Suprapubic skin (tissue), 4 donors: ENCODE measurements around the gene CLSTN1. TPM values are rescaled to one million over a fixed set of nuclear protein-coding genes. Genes with fewer than 3 reads are reported as not detected.

Source experiments
- DNase-seq, 2 donors: peaks; one replicate each; pipeline ENCODE4 v3.0.0-alpha.2; 2019; ENCODE audit warnings: low spot score in 2 of 2
- H3K27ac ChIP-seq: fragments of 200-600 bp; sonication (generic); one replicate; pipeline ENCODE4 v1.5.1; 2019
- H3K27me3 ChIP-seq: fragments of 200-600 bp; sonication (generic); one replicate; pipeline ENCODE4 v1.5.1; 2019
- H3K36me3 ChIP-seq: fragments of 200-600 bp; sonication (generic); one replicate; pipeline ENCODE4 v1.5.1; 2019
- H3K4me1 ChIP-seq: fragments of 200-600 bp; sonication (generic); one replicate; pipeline ENCODE4 v1.5.1; 2019
- H3K4me3 ChIP-seq: fragments of 200-600 bp; sonication (generic); one replicate; pipeline ENCODE4 v1.5.1; 2019; ENCODE audit warnings: mild to moderate bottlenecking
- H3K9me3 ChIP-seq: fragments of 200-600 bp; sonication (generic); one replicate; pipeline ENCODE4 v1.5.1; 2019
- EP300 ChIP-seq: sonication (generic); formaldehyde crosslinking; IDR thresholded peaks from one replicate; pipeline ENCODE4 v1.6.1; 2017; ENCODE audit warnings: antibody characterized with exemption
- POLR2A ChIP-seq, 2 donors: fragments of 450-650 bp; IDR thresholded peaks; one replicate each; pipeline ENCODE4 v1.6.1; 2017; ENCODE audit warnings: antibody characterized with exemption in 2 of 2, mild to moderate bottlenecking in 2 of 2, moderate library complexity in 2 of 2
- POLR2AphosphoS5 ChIP-seq, 3 donors: sonication (generic); formaldehyde crosslinking; IDR thresholded peaks; one replicate each; pipeline ENCODE4 v1.6.1; 2017; ENCODE audit warnings: antibody characterized with exemption in 3 of 3
- WGBS: methylation state at CpG from one replicate; pipeline ENCODE4 v1.1.5; 2018; 5-methylcytosine and 5-hydroxymethylcytosine counted together
- total RNA-seq, 4 donors: library from RNA; depleted of rRNA; stranded (reverse); fragments of >200 nt; gene quantifications; one replicate each; pipeline ENCODE4 v1.1.0, GENCODE V29; 2016
- TF ChIP-seq, protein P1 (sequence below), 2 donors: fragments of 200-600 bp in 1 of 2; fragments of 450-650 bp in 1 of 2; sonication (generic) in 1 of 2; IDR thresholded peaks; one replicate each; pipeline ENCODE4 v1.5.1; 2016 to 2019; ENCODE audit warnings: antibody characterized with exemption in 2 of 2, mild to moderate bottlenecking in 1 of 2, moderate library complexity in 1 of 2

The CLSTN1 gene
- total RNA-seq, 4 donors from 2014 or later, result 118 to 202 (median 165) TPM

DNA sequence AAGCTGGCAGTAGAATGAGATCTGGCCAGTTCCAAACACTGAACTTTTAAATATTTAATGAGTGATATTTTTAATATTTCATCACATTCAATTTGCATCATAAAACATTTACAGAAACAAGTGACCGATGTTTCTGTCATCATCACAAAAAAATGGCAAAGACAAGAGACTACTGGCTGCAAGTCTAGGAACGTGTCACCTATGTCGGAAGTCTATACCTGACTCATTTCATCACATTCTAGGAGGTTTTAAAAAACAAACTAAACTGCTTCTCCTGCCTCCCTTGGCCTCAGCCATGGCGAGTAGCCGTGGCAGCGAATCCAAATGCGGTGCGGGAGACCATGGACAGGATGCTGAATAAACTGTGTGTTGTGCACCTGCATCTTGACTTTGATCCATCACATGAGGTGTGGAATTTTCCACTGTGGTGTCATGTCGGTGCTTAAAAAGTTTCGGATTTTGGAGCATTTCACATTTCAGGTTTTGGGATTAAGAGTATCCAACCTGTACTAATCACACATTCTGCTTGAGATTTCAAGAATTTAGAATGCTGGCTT is 43.1 kb downstream of the CLSTN1 start:
- Histone ChIP-seq H3K36me3 (no peaks in the 10 kb centered on the region), H3K9me3 (no peaks in the 10 kb centered on the region), H3K4me3 (no peak overlapping the region), H3K27ac (no peak overlapping the region), H3K4me1 (peaks cover 11% of the 10 kb centered on the region), H3K27me3 (no peaks in the 10 kb centered on the region)
- WGBS, result 81% methylated on average over 10 of the region's 10 CpGs
- TF ChIP-seq POLR2AphosphoS5 (IDR thresholded peaks at IDR 0.05) (no peak), POLR2A (IDR thresholded peaks at IDR 0.05) (no peak), EP300 (no peak)
- TF ChIP-seq, protein P1, sequence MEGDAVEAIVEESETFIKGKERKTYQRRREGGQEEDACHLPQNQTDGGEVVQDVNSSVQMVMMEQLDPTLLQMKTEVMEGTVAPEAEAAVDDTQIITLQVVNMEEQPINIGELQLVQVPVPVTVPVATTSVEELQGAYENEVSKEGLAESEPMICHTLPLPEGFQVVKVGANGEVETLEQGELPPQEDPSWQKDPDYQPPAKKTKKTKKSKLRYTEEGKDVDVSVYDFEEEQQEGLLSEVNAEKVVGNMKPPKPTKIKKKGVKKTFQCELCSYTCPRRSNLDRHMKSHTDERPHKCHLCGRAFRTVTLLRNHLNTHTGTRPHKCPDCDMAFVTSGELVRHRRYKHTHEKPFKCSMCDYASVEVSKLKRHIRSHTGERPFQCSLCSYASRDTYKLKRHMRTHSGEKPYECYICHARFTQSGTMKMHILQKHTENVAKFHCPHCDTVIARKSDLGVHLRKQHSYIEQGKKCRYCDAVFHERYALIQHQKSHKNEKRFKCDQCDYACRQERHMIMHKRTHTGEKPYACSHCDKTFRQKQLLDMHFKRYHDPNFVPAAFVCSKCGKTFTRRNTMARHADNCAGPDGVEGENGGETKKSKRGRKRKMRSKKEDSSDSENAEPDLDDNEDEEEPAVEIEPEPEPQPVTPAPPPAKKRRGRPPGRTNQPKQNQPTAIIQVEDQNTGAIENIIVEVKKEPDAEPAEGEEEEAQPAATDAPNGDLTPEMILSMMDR (IDR thresholded peaks at IDR 0.05), result no peak
- no peak for DNase-seq

- DNase-seq, result no peak
- Histone ChIP-seq H3K4me1 (peaks cover 11% of the 10 kb centered on the region), H3K27ac (no peak overlapping the region), H3K27me3 (no peaks in the 10 kb centered on the region), H3K9me3 (no peaks in the 10 kb centered on the region), H3K36me3 (no peaks in the 10 kb centered on the region), H3K4me3 (no peak overlapping the region)
- WGBS, result 94% methylated on average over 10 of the region's 10 CpGs
- TF ChIP-seq POLR2AphosphoS5 (IDR thresholded peaks at IDR 0.05), result no peak
- TF ChIP-seq, protein P1 (IDR thresholded peaks at IDR 0.05), result no peak
- TF ChIP-seq EP300, result no peak
- no peak for TF ChIP-seq POLR2A (IDR thresholded peaks at IDR 0.05)
These were observed 44.9 kb downstream of the CLSTN1 start for GRCh38 chr1:9778905-9779304.

GRCh38 chr1:9776685-9777084 is 47.1 kb downstream of the CLSTN1 start:
- H3K4me3 ChIP-seq, result no peak overlapping the region
- no peak overlapping the region for H3K27ac ChIP-seq
- H3K9me3 ChIP-seq, result no peaks in the 10 kb centered on the region
- no peak for DNase-seq
- 77% methylated on average over 2 of the region's 2 CpGs for WGBS
- H3K4me1 ChIP-seq, result peaks cover 11% of the 10 kb centered on the region
- TF ChIP-seq EP300 (no peak), POLR2A (IDR thresholded peaks at IDR 0.05) (no peak), POLR2AphosphoS5 (IDR thresholded peaks at IDR 0.05) (no peak)
- H3K36me3 ChIP-seq, result peaks cover 13% of the 10 kb centered on the region
- no peaks in the 10 kb centered on the region for H3K27me3 ChIP-seq

DNA sequence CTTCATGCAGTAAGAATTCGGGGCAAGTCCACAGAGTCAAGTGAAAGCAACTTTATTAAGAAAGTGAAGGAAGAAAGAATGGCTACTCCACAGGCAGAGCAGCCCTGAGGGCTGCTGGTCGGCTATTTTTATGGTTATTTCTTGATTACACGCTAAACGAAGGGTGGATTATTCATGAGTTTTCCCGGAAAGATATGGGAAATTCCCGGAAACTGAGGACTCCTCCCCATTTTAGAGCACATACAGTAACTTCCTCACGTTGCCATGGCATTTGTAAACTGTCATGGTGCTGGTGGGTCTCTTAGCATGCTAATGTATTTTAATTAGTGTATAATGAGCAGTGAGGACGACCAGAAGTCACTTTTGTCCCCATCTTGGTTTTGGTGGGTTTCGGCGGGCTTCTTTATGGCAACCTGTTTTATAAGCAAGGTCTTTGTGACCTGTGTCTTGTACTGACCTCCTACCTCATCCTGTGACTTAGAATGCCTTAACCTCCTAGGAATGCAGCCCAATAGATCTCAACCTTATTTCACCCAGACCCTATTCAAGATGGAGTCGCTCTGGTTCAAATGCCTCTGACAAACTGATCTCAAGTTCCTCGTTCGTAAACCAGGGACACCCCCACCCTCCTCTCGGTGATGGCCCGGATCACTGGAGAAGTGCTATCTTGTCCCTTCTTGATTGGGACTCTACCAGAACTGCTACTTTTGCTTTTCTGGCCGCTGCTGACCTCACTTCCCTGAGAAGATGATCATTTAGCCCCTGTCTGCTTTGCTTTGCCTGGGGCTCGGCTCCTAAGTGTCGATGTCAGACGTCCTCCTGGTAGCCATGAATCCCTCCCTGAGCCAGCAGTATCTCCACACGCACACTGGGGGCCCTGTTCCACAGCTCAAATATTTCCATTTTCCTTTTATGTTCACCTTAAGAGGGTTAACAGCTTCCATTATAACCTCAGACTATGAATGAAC is 48.8 kb downstream of the CLSTN1 start:
- Histone ChIP-seq H3K4me3 (no peak overlapping the region), H3K4me1 (peaks cover 11% of the 10 kb centered on the region), H3K36me3 (peaks cover 17% of the 10 kb centered on the region), H3K27me3 (no peaks in the 10 kb centered on the region), H3K9me3 (no peaks in the 10 kb centered on the region), H3K27ac (no peak overlapping the region)
- no peak for TF ChIP-seq EP300
- no peak for DNase-seq
- WGBS, result 82% methylated on average over 20 of the region's 20 CpGs

- no peak overlapping the region for H3K27ac ChIP-seq
- DNase-seq, result no peak
- no peaks in the 10 kb centered on the region for H3K27me3 ChIP-seq
- TF ChIP-seq, protein P1 (IDR thresholded peaks at IDR 0.05), result no peak
- TF ChIP-seq EP300, result no peak
- no peak for TF ChIP-seq POLR2AphosphoS5 (IDR thresholded peaks at IDR 0.05)
- TF ChIP-seq POLR2A (IDR thresholded peaks at IDR 0.05), result no peak
- H3K4me1 ChIP-seq, result no peaks in the 10 kb centered on the region
- H3K4me3 ChIP-seq, result no peak overlapping the region
- H3K36me3 ChIP-seq, result peaks cover 17% of the 10 kb centered on the region
- 82% methylated on average over 10 of the region's 10 CpGs for WGBS
- no peaks in the 10 kb centered on the region for H3K9me3 ChIP-seq
These were observed 53.5 kb downstream of the CLSTN1 start for GRCh38 chr1:9770298-9770697.

DNA sequence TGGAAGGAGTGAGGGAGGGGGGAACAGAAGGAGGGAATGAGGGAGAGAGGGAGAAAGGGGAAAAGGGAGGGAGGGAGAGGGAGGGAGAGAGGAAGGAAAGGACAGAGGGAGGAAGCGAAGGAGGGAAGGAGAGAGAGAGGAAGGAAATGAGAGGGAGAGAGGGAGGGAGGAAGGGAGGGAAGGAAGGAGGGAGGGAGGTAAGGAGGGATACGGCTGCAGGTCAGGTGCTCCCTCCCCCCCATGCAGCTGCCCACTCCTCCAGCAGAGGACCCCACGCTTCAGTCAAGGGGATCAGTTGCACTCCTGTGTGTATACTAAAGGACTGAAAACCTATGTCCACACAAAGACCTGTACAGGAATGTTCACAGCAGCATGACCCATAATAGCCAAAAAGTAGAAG is 54.8 kb downstream of the CLSTN1 start:
- Histone ChIP-seq H3K27ac (no peak overlapping the region), H3K4me3 (no peak overlapping the region)
- 84% methylated on average over 3 of the region's 3 CpGs for WGBS

More for the DNA sequence above, 54.8 kb downstream of the CLSTN1 start:
- H3K27me3 ChIP-seq, result no peaks in the 10 kb centered on the region
- DNase-seq, result no peak
- H3K9me3 ChIP-seq, result no peaks in the 10 kb centered on the region
- TF ChIP-seq POLR2A (IDR thresholded peaks at IDR 0.05) (no peak), EP300 (no peak), POLR2AphosphoS5 (IDR thresholded peaks at IDR 0.05) (no peak)
- TF ChIP-seq, protein P1 (IDR thresholded peaks at IDR 0.05), result no peak
- no peaks in the 10 kb centered on the region for H3K4me1 ChIP-seq
- H3K36me3 ChIP-seq, result peaks cover 17% of the 10 kb centered on the region
